Measurements from ENCODE around the gene ADGRA3.

The ADGRA3 gene

DNA sequence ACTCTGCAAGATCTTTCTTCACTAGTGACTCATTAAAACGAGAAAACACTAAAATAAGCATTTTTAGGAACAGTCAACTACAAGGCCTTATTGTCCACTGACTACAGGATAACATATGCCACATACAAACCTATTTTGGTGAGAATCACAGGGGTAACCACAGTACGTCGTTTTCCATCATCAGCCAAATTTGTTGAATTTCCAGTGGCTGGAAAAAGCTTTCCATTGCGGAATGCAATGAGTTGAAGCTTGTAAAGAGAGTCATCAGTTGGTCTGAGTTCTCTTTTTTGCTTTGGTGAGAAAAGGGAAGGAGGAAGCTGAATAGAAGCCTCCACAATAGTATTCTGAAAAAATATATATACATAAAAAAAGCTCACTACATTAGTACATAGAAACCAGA is 102.4 kb downstream of the ADGRA3 start:
- no peak overlapping the region for H3K4me3 Mint-ChIP-seq
- no peak overlapping the region for H3K27ac Mint-ChIP-seq
- TF ChIP-seq CTCF (IDR thresholded peaks at IDR 0.05; ENCODE audit: unreplicated experiment in 3 of 3) = no peak
- H3K4me1 Mint-ChIP-seq = peaks cover 11% of the 10 kb centered on the region
- H3K27me3 Mint-ChIP-seq (ENCODE audit: low read depth) = no peaks in the 10 kb centered on the region
- H3K9me3 Mint-ChIP-seq = no peaks in the 10 kb centered on the region
- H3K36me3 Mint-ChIP-seq (ENCODE audit: low read depth) = peaks cover 28% of the 10 kb centered on the region

DNA sequence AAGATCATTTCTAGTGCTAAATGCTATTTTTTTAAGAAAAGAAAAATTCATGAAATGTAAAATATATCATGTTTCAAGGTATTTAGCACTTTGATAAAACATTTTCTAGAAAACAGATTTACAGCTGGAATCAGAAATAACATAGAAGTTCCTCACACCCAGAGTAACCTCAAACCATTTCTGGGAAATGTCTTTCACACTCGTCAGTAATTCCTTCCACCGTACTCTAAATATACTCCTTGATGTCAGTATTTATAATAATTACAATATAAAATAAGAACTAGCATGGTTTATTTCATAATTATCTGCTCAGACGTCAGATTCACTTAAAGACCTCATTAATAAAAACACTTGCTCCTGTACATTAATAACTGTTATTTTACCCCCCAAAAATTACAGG is 103.9 kb downstream of the ADGRA3 start:
- Mint-ChIP-seq H3K27me3 (ENCODE audit: low read depth) (no peaks in the 10 kb centered on the region), H3K4me1 (peaks cover 6% of the 10 kb centered on the region), H3K27ac (no peak overlapping the region), H3K9me3 (no peaks in the 10 kb centered on the region), H3K4me3 (no peak overlapping the region), H3K36me3 (ENCODE audit: low read depth) (peaks cover 28% of the 10 kb centered on the region)
- no peak for TF ChIP-seq CTCF (IDR thresholded peaks at IDR 0.05; ENCODE audit: unreplicated experiment in 3 of 3)

DNA sequence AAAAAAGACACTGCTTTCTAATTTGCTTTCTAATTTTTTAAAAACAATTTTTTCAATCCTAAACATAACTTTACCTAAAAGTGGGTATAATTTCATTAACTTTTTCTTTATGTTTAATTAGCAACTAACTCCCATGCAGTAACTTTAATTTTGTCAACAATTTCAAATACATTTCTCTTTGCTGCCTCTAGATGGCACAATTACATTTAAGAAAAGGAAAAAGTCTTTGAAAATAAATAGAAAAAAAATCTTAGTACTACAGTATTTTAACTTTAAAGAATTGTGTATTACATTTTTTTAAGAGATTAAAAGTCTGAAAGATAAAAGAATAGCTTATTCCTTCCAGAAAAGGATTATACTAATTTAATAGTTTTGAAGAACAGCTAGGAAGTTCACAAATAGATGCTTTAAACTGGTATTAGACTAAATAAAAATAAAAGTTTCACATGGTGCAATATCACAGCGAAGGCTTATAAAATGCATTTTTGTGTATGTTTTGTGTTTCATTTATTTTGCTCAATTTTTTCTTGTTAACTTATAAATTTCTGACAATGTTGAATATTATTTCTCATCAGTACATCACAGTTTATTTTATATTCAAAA is 105.1 kb downstream of the ADGRA3 start:
- Mint-ChIP-seq H3K36me3 (ENCODE audit: low read depth) (peaks cover 35% of the 10 kb centered on the region), H3K4me3 (no peak overlapping the region), H3K27ac (no peak overlapping the region), H3K4me1 (no peaks in the 10 kb centered on the region), H3K9me3 (no peaks in the 10 kb centered on the region), H3K27me3 (ENCODE audit: low read depth) (no peaks in the 10 kb centered on the region)
- peak; percentile 47 to 71 (median 51) for TF ChIP-seq CTCF (IDR thresholded peaks at IDR 0.05; ENCODE audit: unreplicated experiment in 3 of 3)

DNA sequence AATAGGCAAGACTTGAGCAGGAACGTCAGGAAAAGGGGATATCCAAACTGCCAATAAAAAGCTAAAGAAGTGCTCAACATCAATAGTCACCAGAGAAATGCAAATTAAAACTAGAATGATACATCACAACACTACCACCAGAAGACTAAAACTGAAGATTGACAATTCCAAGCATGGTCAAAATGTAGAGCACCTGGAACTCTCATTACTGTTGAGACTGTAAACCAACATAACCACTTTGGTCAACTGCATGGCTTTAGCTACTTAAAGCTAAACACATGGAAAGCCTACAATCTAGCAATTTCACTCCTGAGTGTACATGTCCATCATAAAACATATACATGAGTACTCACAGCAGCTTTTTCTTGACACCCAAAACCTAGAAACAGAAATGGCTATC is 107.4 kb downstream of the ADGRA3 start:
- no peak overlapping the region for H3K27ac Mint-ChIP-seq
- H3K9me3 Mint-ChIP-seq = no peaks in the 10 kb centered on the region
- H3K4me1 Mint-ChIP-seq = no peaks in the 10 kb centered on the region
- H3K36me3 Mint-ChIP-seq (ENCODE audit: low read depth) = peaks cover 50% of the 10 kb centered on the region
- no peak for TF ChIP-seq CTCF (IDR thresholded peaks at IDR 0.05; ENCODE audit: unreplicated experiment in 3 of 3)
- no peaks in the 10 kb centered on the region for H3K27me3 Mint-ChIP-seq (ENCODE audit: low read depth)
- H3K4me3 Mint-ChIP-seq = no peak overlapping the region

DNA sequence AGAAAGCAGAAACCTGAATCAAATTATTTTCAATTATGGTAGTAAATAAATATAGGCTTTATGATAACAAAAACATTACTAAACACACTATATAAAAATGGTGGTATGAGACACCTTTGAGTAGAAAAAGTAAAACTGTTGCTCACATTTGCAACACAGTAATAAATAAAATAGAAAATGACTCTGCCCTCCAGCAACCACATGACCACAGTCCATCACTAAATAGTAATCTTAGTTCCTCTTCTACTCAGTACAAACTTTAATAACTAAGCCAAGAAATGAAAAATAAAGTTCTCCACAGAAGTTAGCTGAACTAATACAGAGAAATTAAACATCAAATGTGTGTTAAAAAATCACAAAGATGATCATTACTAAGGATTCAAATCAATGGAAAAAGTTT is 108.5 kb downstream of the ADGRA3 start:
- no peaks in the 10 kb centered on the region for H3K27me3 Mint-ChIP-seq (ENCODE audit: low read depth)
- no peak overlapping the region for H3K4me3 Mint-ChIP-seq
- no peaks in the 10 kb centered on the region for H3K9me3 Mint-ChIP-seq
- TF ChIP-seq CTCF (IDR thresholded peaks at IDR 0.05; ENCODE audit: unreplicated experiment in 3 of 3) = no peak
- no peaks in the 10 kb centered on the region for H3K4me1 Mint-ChIP-seq
- H3K27ac Mint-ChIP-seq = no peak overlapping the region
- peaks cover 52% of the 10 kb centered on the region for H3K36me3 Mint-ChIP-seq (ENCODE audit: low read depth)

GRCh38 chr4:22398671-22399070 is 117.2 kb downstream of the ADGRA3 start:
- no peak for TF ChIP-seq CTCF (IDR thresholded peaks at IDR 0.05; ENCODE audit: unreplicated experiment in 3 of 3)
- H3K9me3 Mint-ChIP-seq = no peaks in the 10 kb centered on the region
- H3K4me1 Mint-ChIP-seq = no peaks in the 10 kb centered on the region
- no peak overlapping the region for H3K27ac Mint-ChIP-seq
- H3K36me3 Mint-ChIP-seq (ENCODE audit: low read depth) = peaks cover 69% of the 10 kb centered on the region
- no peaks in the 10 kb centered on the region for H3K27me3 Mint-ChIP-seq (ENCODE audit: low read depth)
- H3K4me3 Mint-ChIP-seq = no peak overlapping the region

Measured in nephron (organoid).